ENCODE data around the gene SEPTIN12. TPM values are rescaled to one million over a fixed set of nuclear protein-coding genes. Genes with fewer than 3 reads are reported as not detected.

The SEPTIN12 gene
- total and polyA plus RNA-seq, 2 of the 8 experiments (the other 6 are each of a cell fraction or from before 2014, with no cell fraction given) = 0.24 TPM; not detected in 1

GRCh38 chr16:4803401-4803844 lies 15.3 kb upstream of the SEPTIN12 start (continued):
- TF ChIP-seq CHD1 (IDR thresholded peaks at IDR 0.05; ENCODE audit: low read depth, low read length) = no peak
- no peak for TF ChIP-seq CTBP2 (IDR thresholded peaks at IDR 0.05; ENCODE audit: borderline replicate concordance, insufficient read depth, insufficient read length, low read length)
- no peak for TF ChIP-seq GTF2F1 (IDR thresholded peaks at IDR 0.05; ENCODE audit: borderline replicate concordance, low read depth, low read length)
- TF ChIP-seq CEBPB (IDR thresholded peaks at IDR 0.05; ENCODE audit: low read depth, low read length) = no peak
- no peak for TF ChIP-seq RAD21 (IDR thresholded peaks at IDR 0.05 in 1 of 2, conservative IDR thresholded peaks at IDR 0.05 in 1 of 2; ENCODE audit: low read depth in 2 of 2, low read length in 2 of 2)

Data from H1 (cell line).